ENCODE measurements around the gene MRPL37. TPM values are rescaled to one million over a fixed set of nuclear protein-coding genes. Genes with fewer than 3 reads are reported as not detected.

Gene MRPL37
- total and polyA plus RNA-seq, 2 donors (not counting 1 experiment from before 2014, with no cell fraction given), result 9.6 to 37.0 TPM

DNA sequence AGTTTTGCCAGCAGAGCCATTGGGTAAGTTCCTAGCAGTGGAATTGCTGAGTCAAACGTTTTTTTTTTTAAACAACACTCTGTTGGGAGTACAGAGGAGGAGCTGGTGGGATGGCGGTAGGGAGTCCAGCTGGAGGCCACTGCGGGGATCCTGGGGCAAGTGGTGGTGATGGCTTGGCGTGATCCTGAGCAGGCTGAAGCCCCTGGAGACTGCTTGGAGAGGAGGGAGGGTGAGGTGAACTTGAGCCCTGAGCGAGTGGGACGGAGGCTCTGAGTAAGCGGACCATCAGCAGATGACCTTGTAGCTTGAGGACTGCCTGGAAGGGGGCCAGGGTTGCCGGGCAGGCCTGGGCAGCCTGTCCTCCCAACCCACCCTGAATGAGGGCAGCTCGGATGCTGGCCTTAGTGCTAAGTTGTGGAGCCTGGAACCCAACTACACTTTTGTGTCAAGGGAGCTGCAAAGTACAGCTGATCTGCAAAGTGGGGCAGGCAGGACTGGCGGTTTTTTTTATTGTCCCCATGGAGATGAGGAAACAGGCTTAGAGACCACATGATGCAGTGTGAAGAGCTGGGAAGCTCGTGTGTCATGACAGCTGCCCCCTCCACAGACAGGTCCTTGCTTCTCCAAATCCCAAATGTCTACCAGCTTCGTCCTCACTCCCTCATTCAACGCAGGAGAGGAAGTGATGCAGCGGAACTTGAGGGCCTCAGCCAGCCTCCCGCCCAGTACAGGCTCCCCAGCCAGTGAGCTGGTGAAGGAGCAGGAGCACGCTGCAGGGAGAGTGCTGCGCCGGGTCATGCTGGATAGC, 20.2 kb downstream of the MRPL37 start:
- H3K27ac Mint-ChIP-seq, result no peak overlapping the region

More for the DNA sequence above, 20.2 kb downstream of the MRPL37 start:
- DNase-seq (no peak), ATAC-seq (ENCODE audit: low read depth) (no peak)
- Histone ChIP-seq H3K27me3 (replicated peaks in 1 of 4; ENCODE audit: control extremely low read depth in 1 of 4, control insufficient read depth in 3 of 4, insufficient read depth in 4 of 4, low read length in 3 of 4) (no peaks in the 10 kb centered on the region), H3K27ac (ENCODE audit: low read length in 2 of 2) (no peak overlapping the region), H3K9ac (ENCODE audit: low read length) (no peak overlapping the region), H2AFZ (ENCODE audit: insufficient read depth, low read depth, low read length, poor library complexity, severe bottlenecking) (no peak overlapping the region), H3K4me2 (replicated peaks; ENCODE audit: low read depth, low read length, poor library complexity, severe bottlenecking) (no peak overlapping the region), H3K4me3 (ENCODE audit: control extremely low read depth in 1 of 5, extremely low read depth in 1 of 5, insufficient read depth in 1 of 5, low read depth in 2 of 5, low read length in 4 of 5) (no peak overlapping the region), H3K79me2 (ENCODE audit: control insufficient read depth, insufficient read depth, low read length) (no peaks in the 10 kb centered on the region), H3K9me3 (ENCODE audit: control extremely low read depth in 1 of 3, control insufficient read depth in 2 of 3, insufficient read depth in 1 of 3, low read length in 2 of 3) (no peaks in the 10 kb centered on the region), H4K20me1 (ENCODE audit: control insufficient read depth, insufficient read depth, low read length, poor library complexity, severe bottlenecking) (no peaks in the 10 kb centered on the region), H3K36me3 (replicated peaks in 1 of 2; ENCODE audit: control extremely low read depth in 1 of 2, control insufficient read depth in 1 of 2, extremely low read depth in 1 of 2, insufficient read depth in 2 of 2, low read length in 1 of 2) (peaks cover 0 to 52% of the 10 kb centered on the region in 2 experiments), H3K4me1 (ENCODE audit: control insufficient read depth in 2 of 2, insufficient read depth in 2 of 2, low read length in 2 of 2) (no peaks in the 10 kb centered on the region)
- no peaks in the 10 kb centered on the region for H3K27me3 Mint-ChIP-seq
- WGBS (ENCODE audit: insufficient coverage), result 71% methylated on average over 12 of the region's 18 CpGs
- H3K9me3 Mint-ChIP-seq (ENCODE audit: insufficient read depth), result no peaks in the 10 kb centered on the region
- POLR2A ChIA-PET, result no interaction called here
- H3K4me3 Mint-ChIP-seq, result no peak overlapping the region
- CTCF ChIA-PET, result no interaction called here
- no peaks in the 10 kb centered on the region for H3K4me1 Mint-ChIP-seq
- intact Hi-C loops (cut with micrococcal nuclease), result no loop called here
- TF ChIP-seq, protein P1, sequence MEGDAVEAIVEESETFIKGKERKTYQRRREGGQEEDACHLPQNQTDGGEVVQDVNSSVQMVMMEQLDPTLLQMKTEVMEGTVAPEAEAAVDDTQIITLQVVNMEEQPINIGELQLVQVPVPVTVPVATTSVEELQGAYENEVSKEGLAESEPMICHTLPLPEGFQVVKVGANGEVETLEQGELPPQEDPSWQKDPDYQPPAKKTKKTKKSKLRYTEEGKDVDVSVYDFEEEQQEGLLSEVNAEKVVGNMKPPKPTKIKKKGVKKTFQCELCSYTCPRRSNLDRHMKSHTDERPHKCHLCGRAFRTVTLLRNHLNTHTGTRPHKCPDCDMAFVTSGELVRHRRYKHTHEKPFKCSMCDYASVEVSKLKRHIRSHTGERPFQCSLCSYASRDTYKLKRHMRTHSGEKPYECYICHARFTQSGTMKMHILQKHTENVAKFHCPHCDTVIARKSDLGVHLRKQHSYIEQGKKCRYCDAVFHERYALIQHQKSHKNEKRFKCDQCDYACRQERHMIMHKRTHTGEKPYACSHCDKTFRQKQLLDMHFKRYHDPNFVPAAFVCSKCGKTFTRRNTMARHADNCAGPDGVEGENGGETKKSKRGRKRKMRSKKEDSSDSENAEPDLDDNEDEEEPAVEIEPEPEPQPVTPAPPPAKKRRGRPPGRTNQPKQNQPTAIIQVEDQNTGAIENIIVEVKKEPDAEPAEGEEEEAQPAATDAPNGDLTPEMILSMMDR (IDR thresholded peaks at IDR 0.05), result no peak
- TF ChIP-seq EZH2 (IDR thresholded peaks at IDR 0.05; ENCODE audit: borderline replicate concordance, insufficient read depth, low read depth, low read length, poor library complexity, severe bottlenecking), result no peak
